ENCODE data around the gene SIRT4.

- TF ChIP-seq, protein P1, sequence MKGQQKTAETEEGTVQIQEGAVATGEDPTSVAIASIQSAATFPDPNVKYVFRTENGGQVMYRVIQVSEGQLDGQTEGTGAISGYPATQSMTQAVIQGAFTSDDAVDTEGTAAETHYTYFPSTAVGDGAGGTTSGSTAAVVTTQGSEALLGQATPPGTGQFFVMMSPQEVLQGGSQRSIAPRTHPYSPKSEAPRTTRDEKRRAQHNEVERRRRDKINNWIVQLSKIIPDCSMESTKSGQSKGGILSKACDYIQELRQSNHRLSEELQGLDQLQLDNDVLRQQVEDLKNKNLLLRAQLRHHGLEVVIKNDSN (IDR thresholded peaks at IDR 0.05): no peak
- TF ChIP-seq TAF1 (IDR thresholded peaks at IDR 0.05; ENCODE audit: low read depth) (no peak), CREB1 (IDR thresholded peaks at IDR 0.05; ENCODE audit: low read depth) (no peak), RAD21 (IDR thresholded peaks at IDR 0.05; ENCODE audit: low read depth) (no peak)
- TF ChIP-seq, protein P2, sequence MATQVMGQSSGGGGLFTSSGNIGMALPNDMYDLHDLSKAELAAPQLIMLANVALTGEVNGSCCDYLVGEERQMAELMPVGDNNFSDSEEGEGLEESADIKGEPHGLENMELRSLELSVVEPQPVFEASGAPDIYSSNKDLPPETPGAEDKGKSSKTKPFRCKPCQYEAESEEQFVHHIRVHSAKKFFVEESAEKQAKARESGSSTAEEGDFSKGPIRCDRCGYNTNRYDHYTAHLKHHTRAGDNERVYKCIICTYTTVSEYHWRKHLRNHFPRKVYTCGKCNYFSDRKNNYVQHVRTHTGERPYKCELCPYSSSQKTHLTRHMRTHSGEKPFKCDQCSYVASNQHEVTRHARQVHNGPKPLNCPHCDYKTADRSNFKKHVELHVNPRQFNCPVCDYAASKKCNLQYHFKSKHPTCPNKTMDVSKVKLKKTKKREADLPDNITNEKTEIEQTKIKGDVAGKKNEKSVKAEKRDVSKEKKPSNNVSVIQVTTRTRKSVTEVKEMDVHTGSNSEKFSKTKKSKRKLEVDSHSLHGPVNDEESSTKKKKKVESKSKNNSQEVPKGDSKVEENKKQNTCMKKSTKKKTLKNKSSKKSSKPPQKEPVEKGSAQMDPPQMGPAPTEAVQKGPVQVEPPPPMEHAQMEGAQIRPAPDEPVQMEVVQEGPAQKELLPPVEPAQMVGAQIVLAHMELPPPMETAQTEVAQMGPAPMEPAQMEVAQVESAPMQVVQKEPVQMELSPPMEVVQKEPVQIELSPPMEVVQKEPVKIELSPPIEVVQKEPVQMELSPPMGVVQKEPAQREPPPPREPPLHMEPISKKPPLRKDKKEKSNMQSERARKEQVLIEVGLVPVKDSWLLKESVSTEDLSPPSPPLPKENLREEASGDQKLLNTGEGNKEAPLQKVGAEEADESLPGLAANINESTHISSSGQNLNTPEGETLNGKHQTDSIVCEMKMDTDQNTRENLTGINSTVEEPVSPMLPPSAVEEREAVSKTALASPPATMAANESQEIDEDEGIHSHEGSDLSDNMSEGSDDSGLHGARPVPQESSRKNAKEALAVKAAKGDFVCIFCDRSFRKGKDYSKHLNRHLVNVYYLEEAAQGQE (IDR thresholded peaks at IDR 0.05; ENCODE audit: low read depth): no peak
These were observed 51.6 kb downstream of the SIRT4 start for GRCh38 chr12:120353556-120354317.

All from Ishikawa (cell line).